Body of pancreas (tissue), 4 donors: ENCODE results near the gene GRID2.

Experiments
- CTCF ChIP-seq, 7 experiments: fragments of 450-650 bp in 4 of 7; fragments of 200-600 bp in 3 of 7; sonication (generic) in 3 of 7; IDR thresholded peaks; one replicate each; pipeline ENCODE4 v1.5.1; 2016 to 2019; ENCODE audit warnings: antibody characterized with exemption in 7 of 7
- POLR2A ChIP-seq, 3 donors: fragments of 450-650 bp; IDR thresholded peaks; one replicate each; pipeline ENCODE4 v1.6.1; 2016; ENCODE audit warnings: antibody characterized with exemption in 3 of 3, mild to moderate bottlenecking in 2 of 3

GRCh38 chr4:93775551-93775950 is 1471.8 kb downstream of the GRID2 start:
- no peak for TF ChIP-seq CTCF (IDR thresholded peaks at IDR 0.05)
- TF ChIP-seq POLR2A (IDR thresholded peaks at IDR 0.05): no peak
